Sigmoid colon (tissue), 7 donors: ENCODE measurements around the gene ZNF774. TPM values are rescaled to one million over a fixed set of nuclear protein-coding genes. Genes with fewer than 3 reads are reported as not detected.

ENCODE experiments used
- DNase-seq: peaks from one replicate; pipeline ENCODE4 v3.0.0-alpha.2; 2019
- H3K27ac ChIP-seq, 4 donors: fragments of 200-600 bp; sonication (generic); one replicate each; pipeline ENCODE4 v1.5.1; 2016 to 2019; ENCODE audit warnings: mild to moderate bottlenecking in 1 of 4
- H3K27me3 ChIP-seq, 3 donors: fragments of 200-600 bp; sonication (generic); one replicate each; pipeline ENCODE4 v1.5.1; 2019; ENCODE audit warnings: mild to moderate bottlenecking in 1 of 3
- H3K36me3 ChIP-seq, 4 donors: fragments of 200-600 bp; sonication (generic); one replicate each; pipeline ENCODE4 v1.5.1; 2016 to 2019
- H3K4me1 ChIP-seq, 4 donors: fragments of 200-600 bp; sonication (generic); one replicate each; pipeline ENCODE4 v1.5.1; 2017 to 2019
- H3K4me3 ChIP-seq, 4 donors: fragments of 200-600 bp; sonication (generic); one replicate each; pipeline ENCODE4 v1.5.1; 2017 to 2019; ENCODE audit warnings: mild to moderate bottlenecking in 2 of 4, moderate library complexity in 1 of 4
- H3K9me3 ChIP-seq, 4 donors: fragments of 200-600 bp in 3 of 4; sonication (generic) in 3 of 4; one replicate each; pipeline versions ENCODE4 v1.5.1 to v1.6.1; 2013 to 2019
- EP300 ChIP-seq, 4 donors: sonication (generic); formaldehyde crosslinking; IDR thresholded peaks; one replicate each; pipeline ENCODE4 v1.6.1; 2017; ENCODE audit warnings: antibody characterized with exemption in 4 of 4
- POLR2A ChIP-seq, 2 donors: fragments of 450-650 bp; IDR thresholded peaks; one replicate each; pipeline ENCODE4 v1.6.1; 2016; ENCODE audit warnings: antibody characterized with exemption in 2 of 2, mild to moderate bottlenecking in 2 of 2, moderate library complexity in 2 of 2
- POLR2AphosphoS5 ChIP-seq, 4 donors: sonication (generic); formaldehyde crosslinking; IDR thresholded peaks; one replicate each; pipeline ENCODE4 v1.6.1; 2017; ENCODE audit warnings: antibody characterized with exemption in 4 of 4
- WGBS, 2 donors: extraction: QIAGEN DNeasy Blood & Tissue Kit; methylation state at CpG; one replicate each; pipeline ENCODE4 v1.1.7; 2013; 5-methylcytosine and 5-hydroxymethylcytosine counted together
- intact Hi-C: fragments of 100-400 bp; cut with DNase I; formaldehyde crosslinking; loops from one replicate; pipeline ENCODE4 v1.15.1; 2023
- polyA plus RNA-seq, 3 donors: library from polyadenylated mRNA; stranded (reverse); fragments of 200-250 nt; gene quantifications; one replicate each; pipeline ENCODE4 v1.2.3, GENCODE V29; 2013
- total RNA-seq, 4 donors: library from RNA; depleted of rRNA; stranded (reverse); fragments of >200 nt; gene quantifications; one replicate each; pipeline ENCODE4 v1.1.0, GENCODE V29; 2016
- TF ChIP-seq, protein P1 (sequence below), 4 experiments: fragments of 450-650 bp in 3 of 4; fragments of 200-600 bp in 1 of 4; IDR thresholded peaks; one replicate each; pipeline ENCODE4 v1.5.1; 2016 to 2019; ENCODE audit warnings: antibody characterized with exemption in 4 of 4, mild to moderate bottlenecking in 3 of 4, moderate library complexity in 2 of 4
- donor health status: healthy with polysubstance abuse.
- donor health status: Bipolar disorder and iron deficiency.
- donor health status: healthy.

Gene ZNF774
- total and polyA plus RNA-seq, 7 donors: 1.4 to 4.3 (median 2.3) TPM

DNA sequence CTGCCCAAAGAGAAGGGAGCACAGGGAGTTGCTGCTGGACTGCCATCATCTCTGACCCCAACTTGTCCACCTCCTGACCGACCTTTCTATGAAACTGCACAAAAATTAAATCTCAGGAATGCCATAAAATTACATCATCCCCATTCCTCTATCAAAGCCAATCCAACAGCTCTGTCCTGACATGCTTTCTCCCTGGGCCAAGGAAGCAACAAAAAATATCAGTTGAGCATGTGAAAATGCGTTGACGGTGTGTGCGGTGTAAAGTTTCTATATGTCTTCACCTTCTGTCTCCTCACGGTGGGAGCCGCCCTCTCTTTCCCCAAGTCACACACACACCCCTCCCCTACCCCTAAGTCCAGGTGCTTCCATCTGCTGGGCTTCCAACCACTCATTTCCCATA lies 3.6 kb upstream of the ZNF774 start:
- no peak for TF ChIP-seq POLR2A (IDR thresholded peaks at IDR 0.05)
- intact Hi-C loops: no loop called here
- DNase-seq: no peak
- Histone ChIP-seq H3K36me3 (no peaks in the 10 kb centered on the region), H3K27ac (no peak overlapping the region), H3K27me3 (no peaks in the 10 kb centered on the region), H3K4me1 (peaks cover 0 to 12% (median 5%) of the 10 kb centered on the region in 4 donors), H3K4me3 (no peak overlapping the region), H3K9me3 (no peaks in the 10 kb centered on the region)
- 89 to 93% methylated on average over 6 of the region's 6 CpGs for WGBS, 2 donors

DNA sequence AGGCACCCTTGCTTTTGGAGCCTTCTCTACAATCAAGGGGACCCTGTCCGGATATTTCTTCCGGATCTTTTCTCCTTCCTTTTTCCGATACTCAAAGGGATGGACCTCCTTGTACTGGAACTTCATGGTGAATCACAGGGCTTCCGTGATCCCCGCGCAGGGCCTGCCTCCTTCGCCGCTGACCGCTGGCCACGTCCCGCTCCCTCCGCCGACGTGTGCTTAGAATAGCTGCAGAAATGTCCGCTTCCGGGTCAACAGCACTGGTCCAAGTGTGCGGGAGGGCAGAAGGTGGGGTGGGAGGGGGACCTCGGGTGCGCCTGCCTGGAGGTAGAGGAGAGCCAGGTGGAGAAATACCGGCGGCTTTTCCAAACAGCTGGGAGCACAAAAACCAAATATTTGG lies 3.0 kb upstream of the ZNF774 start:
- 94 to 95% methylated on average over 21 of the region's 21 CpGs for WGBS, 2 donors
- TF ChIP-seq POLR2A (IDR thresholded peaks at IDR 0.05) (no peak), EP300 (IDR thresholded peaks at IDR 0.05) (no peak), POLR2AphosphoS5 (IDR thresholded peaks at IDR 0.05) (no peak)
- TF ChIP-seq, protein P1, sequence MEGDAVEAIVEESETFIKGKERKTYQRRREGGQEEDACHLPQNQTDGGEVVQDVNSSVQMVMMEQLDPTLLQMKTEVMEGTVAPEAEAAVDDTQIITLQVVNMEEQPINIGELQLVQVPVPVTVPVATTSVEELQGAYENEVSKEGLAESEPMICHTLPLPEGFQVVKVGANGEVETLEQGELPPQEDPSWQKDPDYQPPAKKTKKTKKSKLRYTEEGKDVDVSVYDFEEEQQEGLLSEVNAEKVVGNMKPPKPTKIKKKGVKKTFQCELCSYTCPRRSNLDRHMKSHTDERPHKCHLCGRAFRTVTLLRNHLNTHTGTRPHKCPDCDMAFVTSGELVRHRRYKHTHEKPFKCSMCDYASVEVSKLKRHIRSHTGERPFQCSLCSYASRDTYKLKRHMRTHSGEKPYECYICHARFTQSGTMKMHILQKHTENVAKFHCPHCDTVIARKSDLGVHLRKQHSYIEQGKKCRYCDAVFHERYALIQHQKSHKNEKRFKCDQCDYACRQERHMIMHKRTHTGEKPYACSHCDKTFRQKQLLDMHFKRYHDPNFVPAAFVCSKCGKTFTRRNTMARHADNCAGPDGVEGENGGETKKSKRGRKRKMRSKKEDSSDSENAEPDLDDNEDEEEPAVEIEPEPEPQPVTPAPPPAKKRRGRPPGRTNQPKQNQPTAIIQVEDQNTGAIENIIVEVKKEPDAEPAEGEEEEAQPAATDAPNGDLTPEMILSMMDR (IDR thresholded peaks at IDR 0.05): no peak
- H3K36me3 ChIP-seq: no peaks in the 10 kb centered on the region
- no peaks in the 10 kb centered on the region for H3K9me3 ChIP-seq
- H3K27ac ChIP-seq: no peak overlapping the region
- intact Hi-C loops: no loop called here
- peaks cover 0 to 12% (median 5%) of the 10 kb centered on the region in 4 donors for H3K4me1 ChIP-seq
- no peaks in the 10 kb centered on the region for H3K27me3 ChIP-seq
- DNase-seq: no peak
- no peak overlapping the region for H3K4me3 ChIP-seq

DNA sequence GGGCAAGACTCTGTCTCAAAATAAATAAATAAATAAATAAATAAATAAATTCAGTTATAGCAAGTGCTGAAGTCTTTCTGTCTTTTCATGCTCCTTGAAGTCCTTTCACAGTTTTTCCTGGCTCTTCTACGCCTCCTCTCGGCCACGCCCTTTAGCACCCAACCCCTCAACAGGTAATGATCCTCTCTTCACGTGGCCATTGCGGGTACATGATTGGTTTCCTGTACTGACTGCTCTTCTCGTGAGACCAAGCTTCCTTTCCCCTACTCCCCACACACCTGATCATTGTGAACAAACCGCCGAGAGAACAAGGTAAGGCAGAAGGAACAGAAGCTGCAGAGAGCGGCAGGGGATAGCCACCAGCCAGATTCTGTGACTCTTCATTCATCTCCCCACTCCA lies 2.3 kb upstream of the ZNF774 start:
- no peak for DNase-seq
- TF ChIP-seq EP300 (IDR thresholded peaks at IDR 0.05) (no peak), POLR2A (IDR thresholded peaks at IDR 0.05) (no peak), POLR2AphosphoS5 (IDR thresholded peaks at IDR 0.05) (no peak)
- TF ChIP-seq, protein P1 (IDR thresholded peaks at IDR 0.05): no peak
- Histone ChIP-seq H3K36me3 (no peaks in the 10 kb centered on the region), H3K4me3 (no peak overlapping the region), H3K4me1 (peaks cover 0 to 12% (median 5%) of the 10 kb centered on the region in 4 donors), H3K9me3 (no peaks in the 10 kb centered on the region), H3K27ac (no peak overlapping the region), H3K27me3 (no peaks in the 10 kb centered on the region)
- 65 to 86% methylated on average over 9 of the region's 9 CpGs for WGBS, 2 donors
- intact Hi-C loops: no loop called here

DNA sequence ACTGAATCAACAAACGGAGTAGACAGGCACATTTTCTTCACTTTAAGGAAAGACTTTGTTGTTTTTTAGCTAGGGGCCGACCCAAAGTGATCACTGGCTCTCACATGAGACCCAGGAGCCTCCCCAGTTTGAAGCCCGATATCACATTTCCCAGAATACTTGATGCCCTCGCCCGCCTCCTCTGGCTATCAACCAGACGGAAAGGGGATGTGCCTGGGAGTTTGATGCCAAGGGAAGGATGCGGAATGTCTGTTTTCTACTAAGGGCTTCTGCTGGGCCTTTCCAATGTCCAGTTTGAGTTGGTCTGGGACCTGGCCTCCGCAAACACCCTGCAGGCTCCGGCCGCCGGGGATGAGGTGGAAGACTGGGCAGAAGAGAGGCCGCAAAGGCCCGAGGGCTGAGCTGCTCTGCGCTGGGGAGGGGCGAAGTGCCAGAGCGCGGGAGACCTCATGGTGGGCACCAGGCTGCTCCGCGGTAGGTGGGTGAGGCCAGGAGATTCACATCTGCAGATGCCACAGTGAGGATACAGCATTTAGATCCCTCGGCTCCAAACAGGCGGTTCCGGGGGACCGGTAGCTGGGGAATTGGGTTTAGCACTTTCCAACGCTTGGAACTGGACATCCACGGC lies 491 bp upstream of the ZNF774 start:
- DNase-seq: no peak
- TF ChIP-seq, protein P1 (IDR thresholded peaks at IDR 0.05): no peak
- TF ChIP-seq POLR2A (IDR thresholded peaks at IDR 0.05) (no peak), EP300 (IDR thresholded peaks at IDR 0.05) (no peak), POLR2AphosphoS5 (IDR thresholded peaks at IDR 0.05) (no peak)
- H3K4me3 ChIP-seq: peak overlapping the region; percentile 59 to 95 (median 72)
- peaks cover 0 to 12% (median 5%) of the 10 kb centered on the region in 4 donors for H3K4me1 ChIP-seq
- WGBS, 2 donors: 34 to 43% methylated on average over 25 of the region's 25 CpGs
- no peaks in the 10 kb centered on the region for H3K36me3 ChIP-seq
- peak overlapping the region in 1 of 4 donors; percentile 83 for H3K27ac ChIP-seq
- no peaks in the 10 kb centered on the region for H3K9me3 ChIP-seq
- intact Hi-C loops: no loop called here
- no peaks in the 10 kb centered on the region for H3K27me3 ChIP-seq

DNA sequence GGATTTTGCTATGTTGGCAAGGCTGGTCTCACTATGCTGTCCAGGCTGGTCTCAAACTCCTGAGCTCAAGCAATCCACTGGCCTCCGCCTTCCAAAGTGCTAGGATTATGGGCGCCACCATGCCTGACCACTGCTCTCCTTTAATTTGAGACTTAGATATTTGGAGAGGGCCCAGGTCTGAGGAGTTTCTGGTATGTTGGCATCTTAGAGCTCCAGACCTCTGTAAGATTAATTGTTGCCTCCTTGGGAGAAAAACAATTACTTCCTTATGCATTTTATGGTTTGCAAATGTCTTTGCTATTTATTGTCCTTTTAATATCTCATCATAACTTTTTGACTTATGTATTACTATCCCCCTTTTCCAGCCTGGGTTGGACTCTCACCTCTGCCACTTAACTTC lies 2.9 kb downstream of the ZNF774 start:
- intact Hi-C loops: no loop called here
- TF ChIP-seq, protein P1 (IDR thresholded peaks at IDR 0.05): no peak
- TF ChIP-seq POLR2A (IDR thresholded peaks at IDR 0.05): no peak
- no peak for TF ChIP-seq EP300 (IDR thresholded peaks at IDR 0.05)
- no peak for TF ChIP-seq POLR2AphosphoS5 (IDR thresholded peaks at IDR 0.05)
- no peak for DNase-seq
- H3K4me3 ChIP-seq: no peak overlapping the region
- H3K4me1 ChIP-seq: peaks cover 0 to 14% (median 5%) of the 10 kb centered on the region in 4 donors
- H3K36me3 ChIP-seq: no peaks in the 10 kb centered on the region
- 96 to 97% methylated on average over 2 of the region's 2 CpGs for WGBS, 2 donors
- H3K27me3 ChIP-seq: no peaks in the 10 kb centered on the region
- no peaks in the 10 kb centered on the region for H3K9me3 ChIP-seq
- H3K27ac ChIP-seq: no peak overlapping the region
